Measurements from ENCODE around the gene RPL27A.

Gene RPL27A

GRCh38 chr11:8671651-8672062, 10.9 kb upstream of the RPL27A start:
- DNase-seq (ENCODE audit: low spot score): no peak
- in situ Hi-C loops (cut with MboI; ENCODE audit: low pct_unique_long_range_greater_than_20kb, low sequenced_read_pairs, unreplicated experiment): no loop called here
- TF ChIP-seq CTCF (IDR thresholded peaks at IDR 0.05; ENCODE audit: extremely low read depth, insufficient read depth, missing control alignments): no peak

- TF ChIP-seq CTCF (IDR thresholded peaks at IDR 0.05; ENCODE audit: extremely low read depth, insufficient read depth, missing control alignments): no peak
- in situ Hi-C loops (cut with MboI; ENCODE audit: low pct_unique_long_range_greater_than_20kb, low sequenced_read_pairs, unreplicated experiment): no loop called here
- no peak for DNase-seq (ENCODE audit: low spot score)
These were observed 10.2 kb upstream of the RPL27A start for GRCh38 chr11:8672346-8672745.

GRCh38 chr11:8674859-8675258, 7.7 kb upstream of the RPL27A start:
- TF ChIP-seq CTCF (IDR thresholded peaks at IDR 0.05; ENCODE audit: extremely low read depth, insufficient read depth, missing control alignments): no peak
- in situ Hi-C loops (cut with MboI; ENCODE audit: low pct_unique_long_range_greater_than_20kb, low sequenced_read_pairs, unreplicated experiment): no loop called here
- no peak for DNase-seq (ENCODE audit: low spot score)

- DNase-seq (ENCODE audit: low spot score): no peak
- TF ChIP-seq CTCF (IDR thresholded peaks at IDR 0.05; ENCODE audit: extremely low read depth, insufficient read depth, missing control alignments): no peak
- in situ Hi-C loops (cut with MboI; ENCODE audit: low pct_unique_long_range_greater_than_20kb, low sequenced_read_pairs, unreplicated experiment): no loop called here
These were observed 6.1 kb upstream of the RPL27A start for GRCh38 chr11:8676458-8676857.

- no peak for DNase-seq (ENCODE audit: low spot score)
- TF ChIP-seq CTCF (IDR thresholded peaks at IDR 0.05; ENCODE audit: extremely low read depth, insufficient read depth, missing control alignments): no peak
- in situ Hi-C loops (cut with MboI; ENCODE audit: low pct_unique_long_range_greater_than_20kb, low sequenced_read_pairs, unreplicated experiment): no loop called here
These were observed 3.6 kb upstream of the RPL27A start for GRCh38 chr11:8679006-8679405.

GRCh38 chr11:8681837-8682302, 722 bp upstream of the RPL27A start:
- in situ Hi-C loops (cut with MboI; ENCODE audit: low pct_unique_long_range_greater_than_20kb, low sequenced_read_pairs, unreplicated experiment): no loop called here
- TF ChIP-seq CTCF (IDR thresholded peaks at IDR 0.05; ENCODE audit: extremely low read depth, insufficient read depth, missing control alignments): no peak
- no peak for DNase-seq (ENCODE audit: low spot score)

All from GM13977 (cell line).